Astrocyte (in vitro differentiated cells and primary cell): ENCODE data around the gene RASIP1.

Experiments
- EZH2 ChIP-seq: IDR thresholded peaks from 2 replicates; pipeline ENCODE4 v1.6.1; 2012; ENCODE audit warnings: mild to moderate bottlenecking, low read length, inconsistent platforms; ENCODE audit not compliant: insufficient read depth
- TF ChIP-seq, protein P1 (sequence below): IDR thresholded peaks from 2 replicates; pipeline ENCODE4 v1.5.1; 2011; ENCODE audit warnings: low read depth, mild to moderate bottlenecking, inconsistent platforms, low read length, moderate library complexity; ENCODE audit not compliant: insufficient read depth

- TF ChIP-seq, protein P1, sequence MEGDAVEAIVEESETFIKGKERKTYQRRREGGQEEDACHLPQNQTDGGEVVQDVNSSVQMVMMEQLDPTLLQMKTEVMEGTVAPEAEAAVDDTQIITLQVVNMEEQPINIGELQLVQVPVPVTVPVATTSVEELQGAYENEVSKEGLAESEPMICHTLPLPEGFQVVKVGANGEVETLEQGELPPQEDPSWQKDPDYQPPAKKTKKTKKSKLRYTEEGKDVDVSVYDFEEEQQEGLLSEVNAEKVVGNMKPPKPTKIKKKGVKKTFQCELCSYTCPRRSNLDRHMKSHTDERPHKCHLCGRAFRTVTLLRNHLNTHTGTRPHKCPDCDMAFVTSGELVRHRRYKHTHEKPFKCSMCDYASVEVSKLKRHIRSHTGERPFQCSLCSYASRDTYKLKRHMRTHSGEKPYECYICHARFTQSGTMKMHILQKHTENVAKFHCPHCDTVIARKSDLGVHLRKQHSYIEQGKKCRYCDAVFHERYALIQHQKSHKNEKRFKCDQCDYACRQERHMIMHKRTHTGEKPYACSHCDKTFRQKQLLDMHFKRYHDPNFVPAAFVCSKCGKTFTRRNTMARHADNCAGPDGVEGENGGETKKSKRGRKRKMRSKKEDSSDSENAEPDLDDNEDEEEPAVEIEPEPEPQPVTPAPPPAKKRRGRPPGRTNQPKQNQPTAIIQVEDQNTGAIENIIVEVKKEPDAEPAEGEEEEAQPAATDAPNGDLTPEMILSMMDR: no peak
- no peak for TF ChIP-seq EZH2
Observed at GRCh38 chr19:48672994-48673393, 67.4 kb downstream of the RASIP1 start, which contains the start of gene NTN5.
